Stimulated activated CD8-positive, alpha-beta memory T cell treated with anti-CD3 and anti-CD28 coated beads, Interleukin-2, amount 100 ng/mL, for 1 hour (primary cell): ENCODE measurements around the gene MDP1.
"Not testable (repeated sequence)": the region's sequence is repeated elsewhere in the genome, so short reads cannot be mapped to it uniquely, and the experiment has no call there.

ENCODE experiments used
- DNase-seq, 2 donors: peaks; one replicate each; pipeline ENCODE4 v3.0.0-alpha.2; 2020; ENCODE audit warnings: low read depth in 2 of 2

The MDP1 gene

DNA sequence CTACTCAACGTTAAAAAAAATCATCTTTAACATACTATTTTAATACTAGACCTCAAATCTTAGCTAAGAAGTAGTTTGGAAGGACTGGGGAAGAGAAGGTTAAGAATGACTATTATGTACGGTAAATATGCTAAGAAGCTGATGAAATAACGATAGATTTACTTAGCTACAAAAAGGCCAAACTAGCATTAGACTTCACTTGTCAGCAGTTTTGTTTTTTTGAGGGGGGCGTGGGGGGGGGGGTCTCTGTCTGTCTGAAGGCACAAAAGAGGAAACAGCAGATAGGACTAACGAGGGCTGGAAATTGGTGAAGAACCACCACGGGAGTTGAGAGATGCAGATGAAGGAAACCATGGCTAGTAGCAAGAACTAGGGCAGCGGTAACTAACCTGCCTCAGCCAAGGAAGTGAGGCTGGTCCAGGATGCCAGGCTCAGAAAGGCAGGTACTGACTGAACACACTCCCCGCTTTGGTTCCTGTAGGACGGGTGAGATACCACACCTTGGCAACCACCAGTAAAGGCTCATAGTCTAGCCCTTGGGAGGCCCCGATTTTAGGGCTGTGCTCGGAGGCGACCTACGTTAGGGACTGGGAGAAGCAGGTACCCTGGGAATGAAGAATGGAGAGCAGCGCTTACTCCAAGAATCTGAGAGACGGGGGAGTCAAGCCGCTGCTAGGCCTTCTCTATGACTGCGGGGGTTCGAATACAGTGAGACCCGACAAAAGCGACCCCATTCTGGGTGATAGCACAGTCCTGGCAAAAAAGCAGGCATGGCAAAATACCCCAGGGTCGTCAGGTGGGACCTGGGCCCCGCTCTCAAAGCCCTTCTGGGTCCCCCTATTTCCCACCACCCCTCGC, 15.6 kb upstream of the MDP1 start:
- DNase-seq, result no peak

DNA sequence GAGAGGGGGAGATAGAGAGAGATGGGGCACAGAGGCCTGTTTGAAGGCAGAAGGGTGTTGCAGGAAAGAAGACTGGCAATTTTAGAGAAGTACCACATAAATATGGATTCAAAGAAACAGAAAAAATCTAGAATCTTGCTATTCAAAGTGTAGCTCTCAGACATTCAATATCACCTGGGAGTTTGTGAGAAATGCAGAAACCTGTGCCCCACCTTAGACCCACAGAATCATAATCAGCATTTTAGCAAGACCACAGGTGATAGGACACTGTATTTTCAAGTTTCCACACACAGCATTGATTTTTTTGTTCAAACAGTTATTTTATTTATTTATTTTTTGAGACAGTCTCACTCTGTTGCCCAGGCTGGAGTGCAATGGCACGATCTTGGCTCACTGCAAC, 13.0 kb upstream of the MDP1 start:
- DNase-seq, result no peak

- DNase-seq, result no peak
Observed at GRCh38 chr14:24226473-24226872, 10.6 kb upstream of the MDP1 start.

GRCh38 chr14:24224618-24225071, 8.8 kb upstream of the MDP1 start:
- DNase-seq, result no peak

DNA sequence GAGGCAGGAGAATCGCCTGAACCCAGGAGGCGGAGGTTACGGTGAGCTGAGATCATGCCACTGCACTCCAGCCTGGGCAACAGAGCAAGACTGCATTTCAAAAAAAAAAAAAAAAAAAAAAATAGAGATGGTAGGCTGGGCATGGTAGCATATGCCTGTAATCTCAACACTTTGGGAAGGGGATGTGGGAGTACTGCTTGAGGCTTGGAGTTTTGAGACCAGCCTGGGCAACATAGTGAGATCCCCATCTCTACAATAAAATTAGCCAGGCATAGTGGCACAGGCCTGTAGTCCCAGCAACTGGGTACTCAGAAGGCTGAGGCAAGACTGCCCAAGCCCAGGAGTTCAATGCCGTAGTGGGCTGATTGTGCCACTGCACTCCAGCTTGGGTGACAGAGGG, 7.1 kb upstream of the MDP1 start:
- DNase-seq, result not testable (repeated sequence)

- DNase-seq, result no peak
Observed at GRCh38 chr14:24219521-24219920, 3.7 kb upstream of the MDP1 start.

GRCh38 chr14:24219080-24219479, 3.2 kb upstream of the MDP1 start:
- DNase-seq, result no peak

- DNase-seq, result not testable (repeated sequence)
Observed at GRCh38 chr14:24216876-24217275, 1.0 kb upstream of the MDP1 start.

DNA sequence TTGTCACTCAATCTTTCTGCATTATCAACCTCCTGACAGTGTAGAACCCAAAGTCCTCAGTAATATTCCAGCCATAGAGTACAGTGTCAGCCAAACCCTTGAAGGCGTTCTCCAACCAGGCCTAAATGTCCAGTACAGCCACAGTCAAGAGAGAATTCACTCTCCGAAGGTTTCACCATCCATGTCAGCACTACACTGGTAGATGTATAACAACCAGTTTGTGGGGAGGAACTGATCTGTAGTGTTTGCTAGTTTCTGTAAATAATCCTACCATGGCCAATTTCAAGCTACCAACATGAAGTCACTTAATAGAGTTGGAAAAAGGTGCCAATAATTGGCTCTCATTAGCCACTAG, 456 bp upstream of the MDP1 start:
- no peak for DNase-seq

GRCh38 chr14:24213866-24214662, 1.8 kb downstream of the MDP1 start:
- DNase-seq, result no peak

DNA sequence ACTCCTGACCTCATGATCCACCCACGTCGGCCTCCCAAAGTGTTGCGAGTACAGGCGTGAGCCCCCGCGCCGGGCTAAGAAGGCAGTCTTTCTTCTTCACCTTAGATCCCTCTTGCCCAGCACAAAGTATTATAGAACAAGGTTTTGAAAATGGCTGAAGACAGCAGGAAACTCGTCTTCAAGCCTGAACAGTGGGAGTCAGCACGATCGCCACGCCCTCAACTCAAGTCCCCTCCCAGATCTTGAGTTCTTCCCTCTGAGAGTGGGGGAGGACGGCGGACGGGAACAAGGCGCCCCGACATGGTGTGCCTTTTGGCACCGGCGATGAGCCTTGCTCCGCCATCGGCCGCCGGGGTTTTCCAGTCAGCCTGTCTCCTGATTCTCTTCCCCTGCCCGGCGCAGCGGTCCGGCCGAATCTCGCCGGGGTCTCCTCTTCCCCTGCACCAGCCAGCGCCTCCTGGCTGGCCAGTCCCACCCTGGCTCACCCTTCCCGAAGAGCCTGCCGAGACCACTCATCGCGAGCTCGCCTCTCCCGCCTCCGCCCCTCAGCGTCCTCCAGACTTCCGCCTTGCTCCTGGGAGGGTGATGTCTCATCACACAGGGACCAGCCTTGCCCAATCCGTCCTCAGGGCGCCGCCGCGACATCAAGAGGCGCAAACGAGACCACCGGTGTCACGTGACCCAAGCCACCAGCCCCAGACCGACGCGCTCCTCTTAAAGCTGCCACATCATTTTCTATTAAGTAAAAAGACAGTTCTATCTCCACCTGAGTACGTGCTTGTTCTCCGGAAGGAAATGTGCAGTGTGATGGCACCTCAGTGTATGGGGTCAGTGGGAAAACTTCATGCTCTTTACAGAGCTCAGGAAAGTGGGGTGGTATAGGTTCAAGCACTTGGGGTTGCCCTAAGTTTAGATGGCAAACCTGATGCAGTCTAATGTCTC, 2.7 kb downstream of the MDP1 start, which contains the start of gene CHMP4A:
Gene CHMP4A (minus strand): TSS at position 565 of the 942 bp plus-strand sequence. CDS start 49 bp downstream, at position 516.
- DNase-seq, result peak; percentile 92 to 93

DNA sequence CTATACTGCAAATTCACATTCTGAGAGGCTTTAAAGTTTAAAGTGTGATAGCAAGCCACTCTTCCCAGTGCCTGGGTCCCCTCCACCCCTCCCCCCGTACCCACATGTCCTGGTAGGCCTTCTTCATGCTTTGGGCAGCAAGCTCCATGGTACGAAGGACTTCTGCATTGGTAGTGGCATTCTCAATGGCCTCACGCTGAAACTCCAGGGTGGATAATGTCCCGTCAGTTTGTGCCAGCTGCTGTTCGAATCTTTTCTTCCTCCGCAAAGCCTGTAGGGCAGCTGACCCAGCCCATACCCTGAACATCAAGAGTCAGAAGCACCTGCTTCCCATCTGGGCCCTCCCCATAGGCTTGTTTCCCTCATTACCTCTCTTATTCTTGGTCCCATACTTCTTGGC, 4.6 kb downstream of the MDP1 start:
- DNase-seq, result no peak

GRCh38 chr14:24207625-24208024, 8.2 kb downstream of the MDP1 start:
- no peak for DNase-seq

DNA sequence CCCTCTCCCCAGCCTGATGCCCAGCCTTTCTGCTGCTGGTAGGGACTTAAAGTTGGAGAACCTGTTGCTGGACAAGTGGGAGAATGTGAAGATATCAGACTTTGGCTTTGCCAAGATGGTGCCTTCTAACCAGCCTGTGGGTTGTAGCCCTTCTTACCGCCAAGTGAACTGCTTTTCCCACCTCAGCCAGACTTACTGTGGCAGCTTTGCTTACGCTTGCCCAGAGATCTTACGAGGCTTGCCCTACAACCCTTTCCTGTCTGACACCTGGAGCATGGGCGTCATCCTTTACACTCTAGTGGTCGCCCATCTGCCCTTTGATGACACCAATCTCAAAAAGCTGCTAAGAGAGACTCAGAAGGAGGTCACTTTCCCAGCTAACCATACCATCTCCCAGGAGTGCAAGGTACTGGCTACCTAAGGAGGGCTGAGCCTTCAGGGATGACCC, 8.7 kb downstream of the MDP1 start:
- DNase-seq, result no peak

- DNase-seq, result no peak
Observed at GRCh38 chr14:24206260-24207103, 9.4 kb downstream of the MDP1 start.

DNA sequence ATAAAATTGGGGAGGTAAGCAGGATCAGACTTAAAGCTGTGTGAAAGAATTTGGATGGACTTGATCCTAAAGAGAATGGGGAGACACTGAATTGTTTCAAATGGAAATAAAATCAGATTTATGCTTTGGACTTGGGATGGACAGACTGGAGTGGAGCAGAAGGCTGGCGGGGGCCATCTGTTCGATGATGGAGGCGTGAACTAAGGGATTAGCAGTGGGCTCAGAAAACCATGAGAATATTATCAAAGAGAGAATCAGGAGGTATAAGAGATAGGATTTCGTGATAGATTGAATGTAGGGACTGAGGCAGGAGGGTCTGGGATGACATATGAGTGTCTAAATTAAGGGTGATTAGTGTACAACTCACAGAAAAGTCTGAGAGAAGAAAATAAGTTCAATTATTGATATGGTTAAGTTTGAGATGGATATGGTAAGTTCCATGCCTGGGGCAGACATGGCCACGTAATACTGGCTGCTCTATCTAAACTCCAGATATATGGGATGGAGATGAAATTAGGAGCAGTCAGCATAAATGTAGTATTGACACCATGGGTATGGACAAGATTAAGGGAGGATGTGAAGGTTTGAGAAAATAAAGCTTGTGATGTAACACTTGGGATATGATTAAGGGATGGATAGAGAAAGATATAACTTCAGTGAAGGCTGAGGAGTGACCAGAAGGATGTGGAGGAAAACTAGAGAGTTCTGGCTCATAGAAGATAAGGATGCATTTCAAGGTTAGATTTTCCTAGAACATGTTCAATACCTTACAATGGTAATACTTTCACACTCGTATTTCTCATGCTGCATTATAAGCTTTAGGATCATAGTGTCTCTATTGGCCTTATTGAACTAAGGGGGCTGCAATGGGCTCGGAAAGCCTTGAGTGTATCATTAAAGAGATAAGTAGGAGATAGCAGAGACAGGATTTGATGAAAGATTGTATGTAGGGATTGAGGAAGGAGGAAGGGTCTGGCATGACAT, 11.4 kb downstream of the MDP1 start:
- no peak for DNase-seq

DNA sequence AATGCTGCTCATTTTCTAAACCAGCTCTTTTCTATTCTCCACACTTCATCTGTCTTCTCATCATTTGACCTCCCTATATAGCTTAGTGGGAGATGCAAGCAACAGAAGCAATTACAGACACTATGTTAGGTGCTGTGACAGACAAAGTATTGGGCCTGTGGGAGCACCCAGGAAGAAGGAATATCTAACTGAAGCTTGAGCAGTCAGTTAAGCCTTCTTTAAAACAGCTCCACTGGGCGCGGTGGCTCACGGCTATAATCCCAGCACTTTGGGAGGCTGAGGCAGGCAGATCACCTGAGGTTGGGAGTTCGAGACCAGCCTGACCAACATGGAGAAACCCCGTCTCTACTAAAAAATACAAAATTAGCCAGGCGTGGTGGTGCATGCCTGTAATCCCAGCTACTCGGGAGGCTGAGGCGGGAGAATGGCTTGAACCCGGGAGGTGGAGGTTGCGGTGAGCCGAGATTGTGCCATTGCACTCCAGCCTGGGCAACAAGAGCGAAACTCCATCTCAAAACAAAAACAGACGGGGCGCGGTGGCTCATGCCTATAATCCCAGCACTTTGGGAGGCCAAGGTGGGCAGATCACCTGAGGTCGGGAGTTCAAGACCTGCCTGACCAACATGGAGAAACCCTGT, 12.5 kb downstream of the MDP1 start:
- not testable (repeated sequence) for DNase-seq

DNA sequence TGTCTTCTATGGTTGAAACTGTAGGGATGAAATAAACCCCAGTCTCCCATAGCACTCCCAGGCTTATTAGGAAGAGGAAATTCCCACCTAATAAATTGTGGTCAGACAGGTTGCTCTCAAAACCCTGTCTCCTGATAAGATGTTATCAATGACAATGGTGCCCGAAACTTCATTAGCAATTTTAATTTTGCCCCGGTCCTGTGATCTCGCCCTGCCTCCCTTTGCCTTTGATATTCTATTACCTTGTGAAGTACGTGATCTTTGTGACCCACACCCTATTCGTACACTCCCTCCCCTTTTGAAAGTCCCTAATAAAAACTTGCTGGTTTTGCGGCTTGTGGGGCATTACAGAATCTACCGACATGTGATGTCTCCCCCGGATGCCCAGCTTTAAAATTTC, 13.3 kb downstream of the MDP1 start:
- not testable (repeated sequence) for DNase-seq
